Measurements from ENCODE around the gene SCARF2.

DNA sequence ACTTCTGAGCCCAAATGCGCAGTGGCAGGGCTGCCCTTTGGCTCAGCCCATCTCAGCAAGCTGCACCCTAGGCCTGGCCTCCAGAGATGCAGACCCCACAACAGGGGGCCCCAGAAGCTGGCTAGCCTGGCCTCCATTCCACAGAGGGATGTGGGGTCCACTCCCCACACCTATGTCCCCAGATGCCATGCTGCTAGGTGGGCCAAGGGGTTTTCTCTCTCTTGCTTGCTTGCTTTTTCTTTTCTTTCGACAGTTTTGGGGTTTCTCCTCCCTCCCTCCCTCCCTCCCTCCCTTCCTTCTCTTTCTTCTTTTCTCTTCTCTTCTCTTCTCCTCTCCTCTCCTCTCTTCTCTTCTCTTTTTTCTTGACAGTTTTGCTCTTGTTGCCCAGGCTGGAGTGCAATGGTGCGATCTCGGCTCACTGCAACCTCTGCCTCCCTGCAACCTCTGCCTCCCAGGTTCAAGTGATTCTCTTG, 9.6 kb downstream of the SCARF2 start:
- TF ChIP-seq, protein P1, sequence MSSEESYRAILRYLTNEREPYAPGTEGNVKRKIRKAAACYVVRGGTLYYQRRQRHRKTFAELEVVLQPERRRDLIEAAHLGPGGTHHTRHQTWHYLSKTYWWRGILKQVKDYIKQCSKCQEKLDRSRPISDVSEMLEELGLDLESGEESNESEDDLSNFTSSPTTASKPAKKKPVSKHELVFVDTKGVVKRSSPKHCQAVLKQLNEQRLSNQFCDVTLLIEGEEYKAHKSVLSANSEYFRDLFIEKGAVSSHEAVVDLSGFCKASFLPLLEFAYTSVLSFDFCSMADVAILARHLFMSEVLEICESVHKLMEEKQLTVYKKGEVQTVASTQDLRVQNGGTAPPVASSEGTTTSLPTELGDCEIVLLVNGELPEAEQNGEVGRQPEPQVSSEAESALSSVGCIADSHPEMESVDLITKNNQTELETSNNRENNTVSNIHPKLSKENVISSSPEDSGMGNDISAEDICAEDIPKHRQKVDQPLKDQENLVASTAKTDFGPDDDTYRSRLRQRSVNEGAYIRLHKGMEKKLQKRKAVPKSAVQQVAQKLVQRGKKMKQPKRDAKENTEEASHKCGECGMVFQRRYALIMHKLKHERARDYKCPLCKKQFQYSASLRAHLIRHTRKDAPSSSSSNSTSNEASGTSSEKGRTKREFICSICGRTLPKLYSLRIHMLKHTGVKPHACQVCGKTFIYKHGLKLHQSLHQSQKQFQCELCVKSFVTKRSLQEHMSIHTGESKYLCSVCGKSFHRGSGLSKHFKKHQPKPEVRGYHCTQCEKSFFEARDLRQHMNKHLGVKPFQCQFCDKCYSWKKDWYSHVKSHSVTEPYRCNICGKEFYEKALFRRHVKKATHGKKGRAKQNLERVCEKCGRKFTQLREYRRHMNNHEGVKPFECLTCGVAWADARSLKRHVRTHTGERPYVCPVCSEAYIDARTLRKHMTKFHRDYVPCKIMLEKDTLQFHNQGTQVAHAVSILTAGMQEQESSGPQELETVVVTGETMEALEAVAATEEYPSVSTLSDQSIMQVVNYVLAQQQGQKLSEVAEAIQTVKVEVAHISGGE (tag by site-specific recombination; conservative IDR thresholded peaks at IDR 0.05; ENCODE audit: low read depth): no peak
- TF ChIP-seq, protein P2, sequence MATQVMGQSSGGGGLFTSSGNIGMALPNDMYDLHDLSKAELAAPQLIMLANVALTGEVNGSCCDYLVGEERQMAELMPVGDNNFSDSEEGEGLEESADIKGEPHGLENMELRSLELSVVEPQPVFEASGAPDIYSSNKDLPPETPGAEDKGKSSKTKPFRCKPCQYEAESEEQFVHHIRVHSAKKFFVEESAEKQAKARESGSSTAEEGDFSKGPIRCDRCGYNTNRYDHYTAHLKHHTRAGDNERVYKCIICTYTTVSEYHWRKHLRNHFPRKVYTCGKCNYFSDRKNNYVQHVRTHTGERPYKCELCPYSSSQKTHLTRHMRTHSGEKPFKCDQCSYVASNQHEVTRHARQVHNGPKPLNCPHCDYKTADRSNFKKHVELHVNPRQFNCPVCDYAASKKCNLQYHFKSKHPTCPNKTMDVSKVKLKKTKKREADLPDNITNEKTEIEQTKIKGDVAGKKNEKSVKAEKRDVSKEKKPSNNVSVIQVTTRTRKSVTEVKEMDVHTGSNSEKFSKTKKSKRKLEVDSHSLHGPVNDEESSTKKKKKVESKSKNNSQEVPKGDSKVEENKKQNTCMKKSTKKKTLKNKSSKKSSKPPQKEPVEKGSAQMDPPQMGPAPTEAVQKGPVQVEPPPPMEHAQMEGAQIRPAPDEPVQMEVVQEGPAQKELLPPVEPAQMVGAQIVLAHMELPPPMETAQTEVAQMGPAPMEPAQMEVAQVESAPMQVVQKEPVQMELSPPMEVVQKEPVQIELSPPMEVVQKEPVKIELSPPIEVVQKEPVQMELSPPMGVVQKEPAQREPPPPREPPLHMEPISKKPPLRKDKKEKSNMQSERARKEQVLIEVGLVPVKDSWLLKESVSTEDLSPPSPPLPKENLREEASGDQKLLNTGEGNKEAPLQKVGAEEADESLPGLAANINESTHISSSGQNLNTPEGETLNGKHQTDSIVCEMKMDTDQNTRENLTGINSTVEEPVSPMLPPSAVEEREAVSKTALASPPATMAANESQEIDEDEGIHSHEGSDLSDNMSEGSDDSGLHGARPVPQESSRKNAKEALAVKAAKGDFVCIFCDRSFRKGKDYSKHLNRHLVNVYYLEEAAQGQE (tag by site-specific recombination; IDR thresholded peaks at IDR 0.05): no peak
- TF ChIP-seq ZBTB7A (tag by site-specific recombination; IDR thresholded peaks at IDR 0.05; ENCODE audit: low read depth) (no peak), GLI4 (tag by site-specific recombination; IDR thresholded peaks at IDR 0.05) (no peak)
- TF ChIP-seq, protein P3, sequence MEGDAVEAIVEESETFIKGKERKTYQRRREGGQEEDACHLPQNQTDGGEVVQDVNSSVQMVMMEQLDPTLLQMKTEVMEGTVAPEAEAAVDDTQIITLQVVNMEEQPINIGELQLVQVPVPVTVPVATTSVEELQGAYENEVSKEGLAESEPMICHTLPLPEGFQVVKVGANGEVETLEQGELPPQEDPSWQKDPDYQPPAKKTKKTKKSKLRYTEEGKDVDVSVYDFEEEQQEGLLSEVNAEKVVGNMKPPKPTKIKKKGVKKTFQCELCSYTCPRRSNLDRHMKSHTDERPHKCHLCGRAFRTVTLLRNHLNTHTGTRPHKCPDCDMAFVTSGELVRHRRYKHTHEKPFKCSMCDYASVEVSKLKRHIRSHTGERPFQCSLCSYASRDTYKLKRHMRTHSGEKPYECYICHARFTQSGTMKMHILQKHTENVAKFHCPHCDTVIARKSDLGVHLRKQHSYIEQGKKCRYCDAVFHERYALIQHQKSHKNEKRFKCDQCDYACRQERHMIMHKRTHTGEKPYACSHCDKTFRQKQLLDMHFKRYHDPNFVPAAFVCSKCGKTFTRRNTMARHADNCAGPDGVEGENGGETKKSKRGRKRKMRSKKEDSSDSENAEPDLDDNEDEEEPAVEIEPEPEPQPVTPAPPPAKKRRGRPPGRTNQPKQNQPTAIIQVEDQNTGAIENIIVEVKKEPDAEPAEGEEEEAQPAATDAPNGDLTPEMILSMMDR (tag by site-specific recombination; IDR thresholded peaks at IDR 0.05): no peak

Measured in HEK293 (cell line).